ENCODE measurements around the gene GAPDHS. TPM values are rescaled to one million over a fixed set of nuclear protein-coding genes. Genes with fewer than 3 reads are reported as not detected.
A peak's percentile ranks its signal among the peaks of the same experiment; 100 is the strongest.

Gene GAPDHS
- total and polyA plus RNA-seq, 2 donors (not counting 1 experiment from before 2014, with no cell fraction given), result not detected

DNA sequence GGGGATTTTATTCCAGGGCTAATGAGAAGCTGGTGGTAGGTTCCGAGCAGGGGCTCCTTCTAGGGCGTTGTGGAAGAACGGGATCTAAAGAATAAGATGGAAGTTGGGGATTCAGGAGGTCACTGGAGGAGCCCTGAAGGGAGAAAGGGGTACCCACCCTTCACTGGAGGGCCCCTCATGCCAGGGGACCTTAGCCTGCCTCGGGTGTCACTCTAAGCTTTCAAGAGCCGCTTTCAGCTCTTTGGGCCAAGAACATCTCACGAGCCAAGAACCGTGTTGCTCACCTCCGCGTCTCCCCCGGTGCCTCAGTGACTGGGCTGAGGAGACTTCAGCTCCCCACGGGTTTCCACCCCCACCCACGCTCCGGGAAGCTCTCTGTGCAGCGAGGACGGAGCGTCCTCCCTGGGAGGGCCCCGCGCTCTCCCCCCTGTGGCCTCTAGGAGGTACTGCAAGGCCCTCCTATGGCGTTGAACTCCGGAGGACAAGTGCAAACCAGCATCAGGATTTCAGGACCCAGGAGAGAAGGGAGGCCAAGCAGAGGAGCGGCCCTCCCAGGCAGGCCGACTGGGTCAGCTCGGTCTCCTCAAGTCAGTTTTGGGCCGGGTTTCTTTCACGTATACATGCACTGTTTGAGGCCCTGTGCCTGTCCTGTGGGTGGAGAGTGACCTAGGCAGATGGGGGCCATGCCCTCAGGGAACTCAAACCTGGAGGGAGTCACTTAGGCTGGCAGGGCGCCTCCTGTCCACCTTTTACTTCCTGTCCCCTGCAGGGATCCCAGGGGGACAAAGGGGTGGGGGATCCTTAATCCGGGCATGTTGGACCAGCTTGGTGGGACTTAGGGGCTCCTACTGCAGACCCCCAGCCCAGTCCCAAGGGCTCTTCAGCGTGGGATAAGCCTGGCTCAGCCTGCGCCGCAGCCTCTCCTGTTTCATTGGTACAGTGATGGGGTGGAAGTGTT lies 37.9 kb upstream of the GAPDHS start:
- peak overlapping the region; percentile 64 for H2AFZ ChIP-seq (ENCODE audit: insufficient read depth, low read depth, low read length, poor library complexity, severe bottlenecking)
- intact Hi-C loops (cut with micrococcal nuclease), result loop anchor here (1.0 to 10.0 kb wide), 3 partner anchors 27 to 351 kb away; partner anchors contain the start of gene FXYD7

More for the DNA sequence above, 37.9 kb upstream of the GAPDHS start:
- Mint-ChIP-seq H3K4me3 (no peak overlapping the region), H3K9me3 (ENCODE audit: insufficient read depth) (no peaks in the 10 kb centered on the region), H3K4me1 (peaks cover 8% of the 10 kb centered on the region), H3K27me3 (peaks cover 9% of the 10 kb centered on the region), H3K27ac (no peak overlapping the region)
- ChIA-PET POLR2A (interaction anchor here (0.6 to 1.2 kb wide), 5 partner anchors 34 to 148 kb away, joined by 3 to 4 read pairs (median 3); partner anchors contain the start of gene FFAR1), CTCF (interaction anchor here (0.6 to 4.2 kb wide), 49 partner anchors 9 to 429 kb away, joined by 3 to 76 read pairs (median 4); partner anchors contain the start of genes FFAR1, FFAR2, FFAR3 and LGI4)
- TF ChIP-seq, protein P1, sequence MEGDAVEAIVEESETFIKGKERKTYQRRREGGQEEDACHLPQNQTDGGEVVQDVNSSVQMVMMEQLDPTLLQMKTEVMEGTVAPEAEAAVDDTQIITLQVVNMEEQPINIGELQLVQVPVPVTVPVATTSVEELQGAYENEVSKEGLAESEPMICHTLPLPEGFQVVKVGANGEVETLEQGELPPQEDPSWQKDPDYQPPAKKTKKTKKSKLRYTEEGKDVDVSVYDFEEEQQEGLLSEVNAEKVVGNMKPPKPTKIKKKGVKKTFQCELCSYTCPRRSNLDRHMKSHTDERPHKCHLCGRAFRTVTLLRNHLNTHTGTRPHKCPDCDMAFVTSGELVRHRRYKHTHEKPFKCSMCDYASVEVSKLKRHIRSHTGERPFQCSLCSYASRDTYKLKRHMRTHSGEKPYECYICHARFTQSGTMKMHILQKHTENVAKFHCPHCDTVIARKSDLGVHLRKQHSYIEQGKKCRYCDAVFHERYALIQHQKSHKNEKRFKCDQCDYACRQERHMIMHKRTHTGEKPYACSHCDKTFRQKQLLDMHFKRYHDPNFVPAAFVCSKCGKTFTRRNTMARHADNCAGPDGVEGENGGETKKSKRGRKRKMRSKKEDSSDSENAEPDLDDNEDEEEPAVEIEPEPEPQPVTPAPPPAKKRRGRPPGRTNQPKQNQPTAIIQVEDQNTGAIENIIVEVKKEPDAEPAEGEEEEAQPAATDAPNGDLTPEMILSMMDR (IDR thresholded peaks at IDR 0.05), result peak; percentile 100
- no peak for TF ChIP-seq EZH2 (IDR thresholded peaks at IDR 0.05; ENCODE audit: borderline replicate concordance, insufficient read depth, low read depth, low read length, poor library complexity, severe bottlenecking)
- ATAC-seq (ENCODE audit: low read depth), result peak; percentile 99
- no peak overlapping the region for H3K9ac ChIP-seq (ENCODE audit: low read length)
- peaks cover 6 to 11% of the 10 kb centered on the region in 2 donors for H3K4me1 ChIP-seq (ENCODE audit: control insufficient read depth in 2 of 2, insufficient read depth in 2 of 2, low read length in 2 of 2)
- no peak overlapping the region for H3K27ac ChIP-seq (ENCODE audit: low read length in 2 of 2)
- H4K20me1 ChIP-seq (ENCODE audit: control insufficient read depth, insufficient read depth, low read length, poor library complexity, severe bottlenecking), result no peaks in the 10 kb centered on the region
- H3K4me3 ChIP-seq (ENCODE audit: control extremely low read depth in 1 of 5, extremely low read depth in 1 of 5, insufficient read depth in 1 of 5, low read depth in 2 of 5, low read length in 4 of 5), result peak overlapping the region in 1 of 5 experiments; percentile 24
- 30% methylated on average over 28 of the region's 30 CpGs for WGBS (ENCODE audit: insufficient coverage)
- DNase-seq, result peak; percentile 82
- H3K79me2 ChIP-seq (ENCODE audit: control insufficient read depth, insufficient read depth, low read length), result no peaks in the 10 kb centered on the region
- H3K36me3 ChIP-seq (replicated peaks in 1 of 2; ENCODE audit: control extremely low read depth in 1 of 2, control insufficient read depth in 1 of 2, extremely low read depth in 1 of 2, insufficient read depth in 2 of 2, low read length in 1 of 2), result no peaks in the 10 kb centered on the region
- H3K4me2 ChIP-seq (replicated peaks; ENCODE audit: low read depth, low read length, poor library complexity, severe bottlenecking), result peak overlapping the region; percentile 76
- H3K9me3 ChIP-seq (ENCODE audit: control extremely low read depth in 1 of 3, control insufficient read depth in 2 of 3, insufficient read depth in 1 of 3, low read length in 2 of 3), result no peaks in the 10 kb centered on the region
- peaks cover 0 to 6% (median 2%) of the 10 kb centered on the region in 4 experiments for H3K27me3 ChIP-seq (replicated peaks in 1 of 4; ENCODE audit: control extremely low read depth in 1 of 4, control insufficient read depth in 3 of 4, insufficient read depth in 4 of 4, low read length in 3 of 4)

Data from B cell (primary cell).